Right lobe of liver (tissue), 4 donors: ENCODE measurements around the gene MN1.

ENCODE experiments used
- CTCF ChIP-seq, 4 donors: fragments of 200-600 bp in 3 of 4; fragments of 450-650 bp in 1 of 4; IDR thresholded peaks; one replicate each; pipeline versions ENCODE4 v1.5.1 to v1.8.0; 2016 to 2022; ENCODE audit warnings: antibody characterized with exemption in 4 of 4, mild to moderate bottlenecking in 2 of 4
- POLR2A ChIP-seq: fragments of 450-650 bp; IDR thresholded peaks from one replicate; pipeline ENCODE4 v1.6.1; 2017; ENCODE audit warnings: antibody characterized with exemption, mild to moderate bottlenecking
- donor health status: DM: no; HTN: no; CAD: no.
- donor health status: DM: no; HTN: no; CAD: no.
- donor health status: DM: no; HTN: yes; CAD: no.

DNA sequence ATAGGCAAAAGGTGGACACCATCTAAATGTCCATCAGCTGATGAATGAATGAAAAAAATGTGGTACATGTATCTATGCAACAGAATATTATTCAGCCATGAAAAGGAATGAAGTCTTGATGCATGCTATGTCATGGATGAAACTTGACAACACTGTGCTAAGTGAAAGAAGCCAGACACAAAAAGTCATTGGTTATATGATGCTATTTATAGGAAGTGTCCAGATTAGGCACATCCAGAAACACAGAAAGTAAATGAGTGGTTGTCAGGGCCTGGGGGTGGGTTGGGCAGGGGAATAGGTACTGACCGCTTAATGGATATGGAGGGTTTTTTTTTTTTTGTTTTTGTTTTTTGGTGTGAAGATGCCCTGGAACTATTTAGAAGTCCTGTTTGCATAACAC lies 21.7 kb upstream of the MN1 start:
- no peak for TF ChIP-seq CTCF (IDR thresholded peaks at IDR 0.05)
- no peak for TF ChIP-seq POLR2A
